ENCODE data around the gene SEPTIN12.

The SEPTIN12 gene

GRCh38 chr16:4734063-4734729 is 53.9 kb downstream of the SEPTIN12 start, which contains the start of the genes ANKS3 and DNAAF8:
Gene ANKS3 (minus strand): TSS chr16:4734271. CDS start chr16:4730149, 4,122 bp downstream.
Gene DNAAF8 (plus strand): TSS chr16:4734537. CDS start chr16:4736515, 1,978 bp downstream.
- peak; percentile 73 to 98 (median 94) for DNase-seq

DNA sequence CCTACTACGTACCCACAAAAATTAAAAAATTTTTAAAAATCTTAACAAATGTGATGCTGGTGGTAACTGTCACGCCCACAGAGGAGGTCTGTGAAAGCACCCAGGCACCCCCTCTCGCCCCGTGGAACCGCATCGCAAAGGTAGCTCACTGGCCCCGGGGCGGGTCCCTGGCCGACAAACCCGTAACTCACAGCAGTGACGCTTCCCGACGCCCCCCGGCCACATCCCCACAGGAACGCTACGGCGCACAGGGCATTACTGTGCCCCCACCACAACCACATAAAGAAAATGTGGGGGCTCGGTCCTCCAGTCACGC is 54.4 kb downstream of the SEPTIN12 start:
- peak in 2 of 58 donors; percentile 21 to 57 for DNase-seq

DNA sequence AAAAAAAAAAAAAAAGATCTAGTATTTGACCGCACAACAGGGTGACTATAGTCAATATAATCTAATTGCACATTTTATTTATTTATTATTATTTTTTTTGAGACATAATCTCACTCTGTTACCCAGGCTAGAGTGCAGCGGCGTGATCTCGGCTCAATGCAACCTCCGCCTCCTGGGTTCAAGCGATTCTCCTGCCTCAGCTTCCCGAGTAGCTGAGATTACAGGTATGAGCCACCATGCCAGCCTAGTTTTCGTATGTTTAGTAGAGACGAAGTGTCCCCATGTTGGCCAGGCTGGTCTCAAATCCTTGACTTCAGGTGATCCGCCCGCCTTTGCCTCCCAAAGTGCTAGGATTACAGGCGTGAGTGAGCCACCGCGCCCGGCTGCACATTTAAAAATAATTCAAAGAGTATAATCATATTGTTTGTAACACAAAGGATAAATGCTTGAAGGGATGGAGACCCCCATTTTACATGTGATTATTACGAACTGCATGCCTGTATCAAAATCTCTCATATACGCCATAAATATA is 54.9 kb downstream of the SEPTIN12 start:
- DNase-seq = no peak

- no peak for DNase-seq
Measured at GRCh38 chr16:4729876-4730275, 58.3 kb downstream of the SEPTIN12 start.

DNA sequence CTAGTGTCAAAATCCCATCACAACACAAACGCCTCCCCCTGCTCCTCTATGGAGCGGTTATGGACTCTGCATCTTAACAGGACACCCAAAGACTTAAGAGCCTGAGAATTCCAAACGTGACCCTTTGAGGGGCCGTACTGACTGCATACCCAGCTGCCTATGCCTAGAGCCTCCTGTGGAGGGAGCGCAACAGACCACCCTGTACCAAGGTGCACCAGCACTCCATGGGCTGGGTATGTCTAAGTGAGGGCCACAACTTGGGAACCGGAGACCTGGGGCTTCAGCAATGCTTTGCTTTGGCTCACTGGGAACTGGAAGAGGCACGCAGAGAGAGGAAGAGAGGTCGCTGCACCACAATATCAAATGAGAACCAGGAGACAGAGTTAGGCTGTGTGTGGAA is 59.5 kb downstream of the SEPTIN12 start:
- no peak for DNase-seq

Measured in anterior cingulate cortex (tissue), 58 donors.